HG03097 (cell line): Measurements from ENCODE around the gene SYCP2.

ENCODE experiments used
- ATAC-seq: cut with Tn5 transposase; IDR thresholded peaks from one replicate; pipeline ENCODE4 v1.9.1; 2021; ENCODE audit not compliant: unreplicated experiment, low FRiP score

The SYCP2 gene

DNA sequence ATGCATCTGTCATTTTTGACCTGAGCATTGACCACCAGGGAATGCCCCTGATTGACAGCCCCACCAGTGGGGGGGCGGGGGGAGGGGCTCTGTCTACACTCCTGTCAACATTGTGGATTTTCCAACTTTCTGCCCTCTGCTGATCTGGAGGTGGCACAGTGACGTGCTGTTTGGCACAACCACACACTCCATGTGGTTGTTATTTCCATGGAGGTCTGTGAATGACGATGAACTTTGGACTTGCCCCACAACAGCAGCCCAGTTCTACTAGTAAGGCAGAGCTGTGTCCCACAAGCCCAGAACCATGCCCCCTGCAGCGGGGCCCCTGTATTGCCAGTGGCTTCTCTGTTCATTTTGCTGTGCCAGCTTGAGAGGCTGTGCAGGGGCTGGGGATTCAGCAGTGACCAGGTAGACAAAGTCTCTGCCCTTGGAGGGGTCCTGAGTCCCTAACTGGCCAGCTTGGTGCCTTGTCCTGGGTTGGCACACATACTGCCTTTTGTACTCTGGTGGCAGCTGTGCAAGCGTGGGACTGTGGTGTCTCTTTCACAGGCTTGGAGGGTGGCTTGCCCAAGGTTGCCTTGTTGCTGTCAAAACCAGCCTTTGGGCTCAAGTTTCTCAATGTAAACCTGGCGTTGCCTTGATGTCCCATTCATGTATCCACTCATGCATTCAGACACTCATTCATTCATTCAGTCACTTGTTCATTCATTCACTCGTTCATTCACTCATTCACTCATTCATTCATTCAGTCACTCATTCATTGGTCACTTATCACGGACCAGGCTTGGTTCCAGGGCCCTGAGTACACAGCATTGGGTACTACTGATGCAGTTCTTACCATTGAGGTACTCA, 108.5 kb downstream of the SYCP2 start:
- ATAC-seq, result no peak

DNA sequence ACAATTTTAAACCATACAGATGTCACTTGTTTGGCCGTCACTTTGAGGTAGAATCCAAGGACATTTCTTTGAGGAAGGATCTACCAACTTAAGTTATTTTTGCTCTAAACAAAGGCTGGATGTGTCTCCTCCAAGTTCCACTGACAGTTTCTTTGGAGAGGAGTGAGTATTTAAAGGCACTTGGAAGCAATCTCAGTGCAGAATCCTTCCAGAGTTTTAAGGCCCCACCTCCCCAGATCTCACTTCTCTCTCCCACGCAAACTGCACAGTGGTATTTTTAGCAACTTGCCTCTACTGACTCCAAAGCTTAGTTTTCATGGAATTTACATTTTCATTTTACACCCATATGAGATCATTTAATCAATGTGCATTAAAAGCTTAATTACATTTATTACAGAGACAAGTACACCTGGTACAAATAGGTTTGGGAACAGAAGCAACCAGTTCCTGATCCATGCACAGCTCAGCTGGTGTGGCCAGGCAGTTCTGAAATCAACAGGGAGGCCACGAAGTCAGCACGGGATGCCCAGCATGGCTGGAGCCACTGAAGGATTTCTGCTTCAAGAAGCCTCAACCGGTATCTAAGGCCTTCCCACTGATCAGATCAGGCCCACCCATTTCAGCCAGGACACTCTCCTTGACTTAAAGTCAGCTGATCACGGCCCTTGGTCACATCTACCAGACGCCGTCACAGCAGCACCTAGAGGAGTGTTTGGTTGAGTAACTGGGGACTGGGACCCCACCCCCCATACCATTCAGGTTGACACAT, 109.8 kb downstream of the SYCP2 start:
- no peak for ATAC-seq

DNA sequence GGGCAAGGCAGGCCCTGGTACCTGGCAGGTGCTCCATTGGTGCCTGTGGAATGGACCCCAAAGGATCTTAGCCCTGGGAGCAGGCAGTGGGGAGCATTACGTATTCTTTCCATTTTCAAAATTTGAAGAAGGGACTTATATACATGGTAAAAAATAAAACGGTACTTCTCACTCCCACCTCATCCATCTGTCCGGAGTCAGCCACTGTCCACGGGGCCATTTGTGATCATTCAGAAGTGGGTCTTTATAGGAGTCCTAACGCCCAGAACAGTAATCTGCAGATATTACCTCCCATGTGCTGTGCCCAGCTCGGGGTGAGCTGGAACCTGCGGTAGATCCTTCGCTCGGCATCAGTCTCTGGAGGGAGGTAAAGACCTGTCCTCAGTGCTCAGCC, 110.4 kb downstream of the SYCP2 start:
- ATAC-seq, result no peak

DNA sequence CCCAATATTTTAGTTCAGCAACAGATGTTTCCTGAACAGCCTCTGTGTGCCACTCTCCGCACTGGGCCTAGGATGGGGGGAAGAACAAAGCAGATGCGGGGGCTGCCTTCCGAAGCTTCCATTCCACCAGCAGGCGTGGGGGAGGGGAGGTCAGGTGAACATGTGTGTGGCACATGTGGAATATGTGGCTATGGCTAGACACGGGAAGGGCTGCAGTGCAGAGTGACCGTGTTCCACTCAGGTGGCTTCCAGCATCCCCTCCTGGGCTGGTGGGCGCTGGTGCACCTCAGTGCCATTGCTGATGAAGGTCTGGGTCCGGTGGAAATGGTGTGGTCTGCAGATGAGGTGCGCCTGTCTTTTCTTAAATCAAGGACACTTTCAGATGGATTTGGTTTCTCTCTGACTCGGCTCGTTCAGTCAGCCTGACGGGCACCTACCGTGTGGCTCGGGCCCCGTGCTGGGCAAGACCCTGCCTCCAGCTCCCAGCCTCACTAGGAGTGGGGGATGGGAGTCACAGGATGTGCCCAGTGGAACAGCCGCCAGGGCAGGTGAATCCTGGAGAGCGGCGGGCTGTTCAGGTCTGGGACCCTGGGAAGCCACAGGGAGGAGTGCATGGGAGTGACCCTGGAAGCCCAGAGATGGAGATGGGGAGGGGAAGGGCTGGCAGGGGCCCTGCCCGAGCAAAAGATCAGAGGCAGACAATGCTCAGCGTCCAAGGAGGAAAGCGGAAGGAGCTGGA, 111.0 kb downstream of the SYCP2 start:
- ATAC-seq, result no peak

DNA sequence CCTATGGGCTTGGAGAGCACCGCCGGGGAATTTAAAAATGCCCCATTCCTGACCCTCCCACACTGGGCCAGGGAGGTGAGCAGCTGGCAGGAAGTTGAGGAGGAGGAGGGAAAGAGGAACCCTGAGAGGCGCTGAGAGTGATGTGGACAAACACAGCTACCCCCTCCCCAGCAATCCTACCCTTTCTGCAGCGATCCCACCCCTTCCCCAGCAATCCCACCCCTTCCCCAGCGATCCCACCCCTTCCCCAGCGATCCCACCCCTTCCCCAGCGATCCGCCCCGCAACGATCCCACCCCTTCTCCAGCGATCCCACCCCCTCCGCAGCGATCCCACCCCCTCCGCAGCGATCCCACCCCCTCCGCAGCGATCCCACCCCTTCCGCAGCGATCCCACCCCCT, 111.6 kb downstream of the SYCP2 start:
- ATAC-seq, result no peak

DNA sequence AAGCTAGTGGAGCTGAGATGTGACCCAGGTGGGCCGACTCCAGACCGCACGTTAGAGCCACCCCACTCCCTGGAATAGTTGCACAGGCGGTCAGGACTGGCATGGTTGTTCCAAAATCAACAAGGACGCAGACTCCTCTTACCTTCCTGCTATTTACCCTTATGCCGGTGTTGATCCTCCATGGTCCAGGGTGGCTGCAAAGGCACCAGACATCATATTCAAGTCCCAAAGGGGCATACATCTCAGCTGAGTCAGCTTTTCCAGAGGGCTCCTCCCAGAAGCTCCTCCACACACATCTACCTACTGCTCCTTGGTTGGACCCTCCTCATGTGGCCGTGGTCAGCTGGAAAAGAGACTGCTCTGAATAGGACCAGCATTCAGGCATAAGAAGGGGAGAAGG, 112.2 kb downstream of the SYCP2 start:
- ATAC-seq, result no peak

DNA sequence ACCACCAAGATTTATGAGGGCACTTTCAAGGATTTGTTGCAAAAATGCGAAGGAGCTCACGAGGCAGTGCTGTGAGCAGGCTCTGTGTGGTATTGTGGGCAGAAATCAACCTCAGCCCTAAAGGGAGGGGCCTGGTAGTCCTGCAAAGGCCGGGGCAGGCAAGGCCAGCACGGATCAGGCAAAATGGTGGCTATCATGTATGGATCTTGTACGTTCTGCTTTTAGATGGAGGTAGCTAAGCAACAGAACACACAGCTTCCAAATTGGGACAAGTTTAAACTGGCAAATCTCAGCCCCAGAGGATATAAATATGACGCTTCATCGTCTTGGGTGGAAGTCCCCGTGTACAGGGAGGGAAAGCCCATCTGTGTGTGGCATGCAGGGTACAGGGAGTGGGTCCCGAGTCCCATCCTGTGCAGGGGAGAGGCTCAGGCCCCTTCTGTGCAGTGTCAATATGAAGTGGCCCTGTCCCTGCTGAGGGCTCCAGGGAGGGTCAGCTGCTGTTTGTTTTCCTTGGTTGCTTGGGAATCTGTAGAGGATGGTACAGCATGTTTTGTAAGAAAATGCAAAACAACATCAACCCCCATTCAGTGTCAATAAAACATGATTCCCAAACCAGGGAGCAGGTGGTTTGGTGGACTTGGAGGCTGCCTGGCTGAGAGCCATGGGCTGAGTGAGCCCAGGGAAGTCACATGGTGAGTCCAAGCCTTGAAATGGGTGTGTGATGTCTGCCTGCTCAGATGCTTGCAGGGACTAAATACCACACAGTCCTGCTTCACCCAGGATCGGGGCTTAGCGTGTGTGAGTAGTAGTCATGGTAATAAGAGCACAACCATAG, 113.0 kb downstream of the SYCP2 start:
- ATAC-seq, result no peak

DNA sequence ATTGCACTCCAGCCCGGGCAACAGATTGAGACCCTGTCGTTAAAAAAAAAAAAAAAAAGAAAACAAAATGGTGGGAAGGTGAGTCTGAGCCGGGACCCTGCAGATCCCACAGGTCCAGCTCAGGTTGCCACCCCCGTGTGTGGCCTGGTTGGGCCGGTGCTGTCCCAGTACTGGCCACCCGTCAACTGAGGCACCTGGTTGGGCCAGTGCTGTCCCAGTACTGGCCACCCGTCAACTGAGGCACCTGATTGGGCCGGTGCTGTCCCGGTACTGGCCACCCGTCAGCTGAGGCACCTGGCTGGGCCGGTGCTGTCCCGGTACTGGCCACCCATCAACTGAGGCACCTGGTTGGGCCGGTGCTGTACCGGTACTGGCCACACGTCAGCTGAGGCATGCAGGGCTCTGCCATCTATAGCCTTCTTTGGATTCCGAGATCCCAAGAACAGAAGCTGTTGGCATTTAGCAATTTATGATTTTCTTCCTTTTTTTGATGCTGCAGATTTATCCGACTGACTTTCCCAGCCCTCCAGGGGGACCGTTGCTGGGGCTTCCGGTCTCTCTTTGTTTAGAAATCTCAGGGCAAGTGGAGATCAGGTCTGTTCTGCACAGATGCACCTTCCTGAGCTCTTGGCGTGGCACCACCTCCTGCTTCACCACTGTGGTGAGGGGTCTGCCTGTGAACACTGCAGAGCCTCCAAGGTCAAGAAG, 113.8 kb downstream of the SYCP2 start:
- no peak for ATAC-seq

DNA sequence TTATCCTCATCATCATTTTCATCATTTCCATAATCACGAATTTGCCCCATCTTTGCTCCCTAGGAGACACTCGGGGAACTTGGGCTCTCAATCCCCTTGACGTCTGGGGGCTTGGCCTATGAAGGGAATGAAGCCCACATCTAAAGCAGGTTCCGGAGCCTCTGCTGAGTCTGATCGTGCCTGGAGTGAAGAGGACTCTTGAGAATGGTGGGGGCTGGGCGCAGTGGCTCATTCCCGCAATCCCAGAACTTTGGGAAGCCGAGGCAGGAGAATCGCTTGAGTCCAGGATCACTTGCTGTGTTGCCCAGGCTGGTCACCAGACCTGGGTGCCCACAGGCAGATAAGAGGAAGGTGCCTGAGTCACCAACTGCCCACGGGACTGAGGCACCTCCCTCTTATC, 114.5 kb downstream of the SYCP2 start:
- no peak for ATAC-seq

DNA sequence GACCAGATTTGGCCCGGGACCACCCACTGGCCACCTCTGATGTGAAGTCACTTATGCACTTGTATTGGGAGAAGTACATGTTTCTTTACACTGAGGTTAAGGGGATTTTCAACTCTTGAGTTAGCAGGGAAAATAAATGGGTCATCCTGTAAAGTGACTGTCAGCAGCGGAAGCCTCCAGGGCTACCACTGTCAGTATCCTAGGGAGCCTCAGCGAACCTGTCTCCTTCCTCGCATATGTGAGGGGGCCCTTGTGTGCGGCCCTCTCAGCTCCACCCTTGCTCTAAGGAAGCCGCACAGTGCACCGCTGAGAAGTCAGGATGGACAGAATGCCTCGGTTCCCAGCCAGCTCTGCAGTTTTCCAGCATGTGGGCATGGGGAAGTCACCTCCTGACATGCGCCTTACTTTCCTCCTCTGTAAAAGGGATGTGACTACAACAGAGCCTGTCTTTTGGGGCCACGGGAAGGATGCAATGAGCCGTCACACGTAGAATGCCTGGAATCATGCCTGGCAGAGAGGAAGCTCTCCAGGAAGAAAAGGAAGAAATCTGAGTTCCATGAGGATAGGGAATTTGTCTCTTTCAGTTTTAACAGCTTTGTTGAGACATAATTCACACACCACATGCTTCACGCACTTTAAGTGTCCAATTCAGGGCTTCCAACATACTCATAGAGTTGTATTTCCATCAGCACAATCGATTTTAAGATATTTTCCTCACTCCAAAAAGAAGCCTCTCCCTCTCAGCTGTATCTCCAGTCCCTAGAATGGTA, 115.4 kb downstream of the SYCP2 start:
- ATAC-seq, result no peak

DNA sequence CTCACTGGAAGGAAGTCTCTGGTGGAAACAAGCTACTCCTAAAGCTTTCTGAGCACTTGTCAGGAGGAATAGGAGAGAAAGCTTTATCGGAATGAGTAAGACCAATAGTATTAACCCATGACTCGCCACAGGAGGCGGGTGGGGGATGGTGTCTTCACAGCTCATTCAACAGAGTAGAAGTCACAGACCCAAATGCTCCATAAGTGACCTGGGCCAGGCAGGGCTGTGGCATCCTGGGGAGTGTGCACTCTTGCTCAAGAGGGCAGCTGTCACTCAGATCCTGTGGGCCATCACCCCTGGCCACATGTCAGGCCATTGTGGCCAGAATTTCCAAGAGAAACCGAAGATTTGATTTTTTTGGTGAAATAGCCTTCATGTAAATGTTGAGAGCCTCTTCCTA, 116.0 kb downstream of the SYCP2 start:
- no peak for ATAC-seq

DNA sequence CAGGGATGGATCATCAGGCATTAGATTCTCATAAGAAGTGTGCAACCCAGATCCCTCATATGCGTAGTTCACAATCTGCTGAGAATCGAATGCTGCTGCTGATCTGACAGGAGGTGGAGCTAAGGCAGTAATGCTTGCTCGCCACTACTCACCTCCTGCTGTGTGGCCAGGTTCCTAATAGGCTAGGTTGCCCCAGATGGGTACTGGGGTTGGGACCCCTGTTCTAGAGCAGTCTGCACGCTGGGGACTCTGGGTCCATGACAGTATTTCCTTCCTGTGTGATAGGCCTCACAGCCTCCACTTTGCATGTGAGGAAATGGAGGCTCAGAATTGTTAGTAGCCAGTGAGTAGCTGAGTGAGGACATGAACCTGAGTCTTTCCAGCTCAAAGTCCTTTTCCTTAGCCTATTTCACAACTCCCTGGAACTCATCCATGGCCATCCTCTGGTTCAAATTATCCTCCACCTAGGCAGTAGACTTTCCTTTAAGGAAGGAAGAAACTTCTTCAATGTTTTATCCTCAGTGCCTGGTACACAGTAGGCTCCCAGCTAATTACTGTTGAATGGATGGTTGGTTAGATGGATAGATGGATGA, 117.2 kb downstream of the SYCP2 start:
- ATAC-seq, result no peak

DNA sequence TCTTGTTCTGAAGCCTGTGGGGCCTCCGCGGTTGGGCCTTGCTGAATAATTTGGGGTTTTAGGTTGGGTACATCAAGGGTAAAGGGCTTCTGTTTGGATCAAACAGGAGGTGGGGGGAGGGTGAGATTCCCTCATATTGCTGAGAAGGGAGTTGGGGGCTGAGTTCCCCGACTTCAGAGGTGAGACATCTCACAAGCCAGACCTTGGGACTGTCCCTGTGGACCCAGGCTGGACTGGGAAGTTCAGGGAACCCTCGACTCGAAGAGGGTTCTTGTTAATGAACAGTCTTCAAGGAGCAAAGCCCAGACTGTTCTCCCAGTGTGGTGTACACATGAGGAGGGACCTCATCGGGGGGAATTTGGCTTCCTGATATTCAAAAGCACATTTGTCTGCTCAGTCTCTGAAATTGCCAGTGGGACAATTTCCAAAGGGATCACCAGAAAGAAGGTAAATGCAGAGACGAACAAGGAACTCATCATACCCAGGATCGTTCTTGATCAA, 118.5 kb downstream of the SYCP2 start:
- no peak for ATAC-seq

DNA sequence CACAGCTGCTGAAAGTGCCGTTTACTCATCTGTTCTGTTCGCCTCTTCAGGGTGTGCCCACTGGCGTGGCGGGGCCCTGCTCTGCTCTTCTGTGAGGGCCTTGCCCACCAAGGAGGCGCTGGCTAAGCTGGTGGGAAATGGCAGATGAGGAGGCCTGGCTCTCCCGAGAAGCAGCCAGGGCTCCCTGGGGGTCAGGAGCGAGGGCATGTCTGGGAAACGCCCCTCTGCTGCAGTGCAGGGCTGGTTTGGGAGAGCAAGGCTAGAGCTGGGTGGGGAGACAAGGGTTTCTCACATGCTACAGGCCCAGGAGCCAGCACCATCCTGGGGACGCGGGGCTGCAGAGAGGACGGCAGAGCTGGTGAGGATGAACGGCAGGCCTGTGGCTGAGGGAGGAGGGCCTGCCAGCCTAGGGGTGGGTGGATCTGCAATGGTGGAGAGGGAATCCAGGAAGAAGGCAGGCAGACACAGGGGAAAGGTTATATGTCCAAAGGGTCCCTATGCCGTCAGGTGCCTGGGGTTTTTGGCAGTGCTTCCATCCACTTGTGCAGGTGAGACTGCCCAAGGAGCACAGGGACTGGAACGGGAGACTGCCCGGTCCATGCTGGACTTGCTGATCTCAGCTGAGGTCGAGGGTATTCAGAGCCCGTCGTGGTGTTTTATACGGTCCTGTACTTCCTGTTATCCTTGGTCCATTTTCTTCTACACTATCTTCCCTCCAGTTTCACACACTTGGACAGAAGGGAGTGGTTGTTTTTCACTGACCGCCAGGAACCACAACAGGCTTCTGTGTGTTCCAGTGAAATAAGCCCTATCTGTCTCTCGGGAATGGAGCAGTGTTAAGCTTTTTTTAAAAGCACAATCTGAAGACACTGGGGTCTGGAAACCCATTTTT, 119.2 kb downstream of the SYCP2 start:
- no peak for ATAC-seq
